Tibial nerve (tissue), 4 donors: ENCODE measurements around the gene TMEM97.

ENCODE experiments used
- EP300 ChIP-seq, 2 donors: sonication (generic); formaldehyde crosslinking; IDR thresholded peaks; one replicate each; pipeline ENCODE4 v1.6.1; 2017; ENCODE audit warnings: antibody characterized with exemption in 2 of 2, mild to moderate bottlenecking in 1 of 2
- TF ChIP-seq, protein P1 (sequence below), 5 experiments: fragments of 200-600 bp in 3 of 5; fragments of 450-650 bp in 2 of 5; sonication (generic) in 3 of 5; IDR thresholded peaks; one replicate each; pipeline ENCODE4 v1.5.1; 2016 to 2019; ENCODE audit warnings: antibody characterized with exemption in 5 of 5, mild to moderate bottlenecking in 3 of 5, moderate library complexity in 2 of 5

DNA sequence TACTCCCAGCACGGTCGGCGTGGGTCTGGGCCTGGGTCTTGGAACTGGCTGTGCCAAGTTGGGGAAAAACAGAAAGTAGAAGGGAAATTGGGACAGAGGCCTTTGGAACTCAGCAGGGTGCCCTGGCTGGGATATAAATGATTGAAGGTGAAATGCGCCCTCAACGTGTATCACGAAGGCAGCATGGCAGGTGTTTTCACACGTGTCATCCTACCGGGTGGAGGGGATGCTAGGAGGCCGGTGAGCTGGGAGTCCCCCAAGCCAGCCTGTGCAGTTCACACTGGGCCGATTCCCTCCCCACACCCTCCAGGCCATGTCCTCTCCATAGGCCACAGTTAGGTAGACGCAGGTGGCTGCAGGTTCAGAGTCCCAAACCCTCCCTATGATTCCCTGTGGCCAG is 22.5 kb downstream of the TMEM97 start:
- TF ChIP-seq, protein P1, sequence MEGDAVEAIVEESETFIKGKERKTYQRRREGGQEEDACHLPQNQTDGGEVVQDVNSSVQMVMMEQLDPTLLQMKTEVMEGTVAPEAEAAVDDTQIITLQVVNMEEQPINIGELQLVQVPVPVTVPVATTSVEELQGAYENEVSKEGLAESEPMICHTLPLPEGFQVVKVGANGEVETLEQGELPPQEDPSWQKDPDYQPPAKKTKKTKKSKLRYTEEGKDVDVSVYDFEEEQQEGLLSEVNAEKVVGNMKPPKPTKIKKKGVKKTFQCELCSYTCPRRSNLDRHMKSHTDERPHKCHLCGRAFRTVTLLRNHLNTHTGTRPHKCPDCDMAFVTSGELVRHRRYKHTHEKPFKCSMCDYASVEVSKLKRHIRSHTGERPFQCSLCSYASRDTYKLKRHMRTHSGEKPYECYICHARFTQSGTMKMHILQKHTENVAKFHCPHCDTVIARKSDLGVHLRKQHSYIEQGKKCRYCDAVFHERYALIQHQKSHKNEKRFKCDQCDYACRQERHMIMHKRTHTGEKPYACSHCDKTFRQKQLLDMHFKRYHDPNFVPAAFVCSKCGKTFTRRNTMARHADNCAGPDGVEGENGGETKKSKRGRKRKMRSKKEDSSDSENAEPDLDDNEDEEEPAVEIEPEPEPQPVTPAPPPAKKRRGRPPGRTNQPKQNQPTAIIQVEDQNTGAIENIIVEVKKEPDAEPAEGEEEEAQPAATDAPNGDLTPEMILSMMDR (IDR thresholded peaks at IDR 0.05) = no peak
- TF ChIP-seq EP300 (IDR thresholded peaks at IDR 0.05) = no peak
